EH (cell line): Measurements from ENCODE around the gene GOLGA6L7.
"Not testable (repeated sequence)": the region's sequence is repeated elsewhere in the genome, so short reads cannot be mapped to it uniquely, and the experiment has no call there.

ENCODE experiments used
- DNase-seq: peaks from one replicate; pipeline ENCODE4 v3.0.0-alpha.2; 2015; ENCODE audit warnings: low read depth

GOLGA6L7 gene

GRCh38 chr15:28884151-28884940 lies 35.9 kb upstream of the GOLGA6L7 start:
- no peak for DNase-seq

- peak; percentile 16 for DNase-seq
Observed at GRCh38 chr15:28881600-28881999, 33.2 kb upstream of the GOLGA6L7 start.

- peak; percentile 59 for DNase-seq
Observed at GRCh38 chr15:28881170-28881569, 32.7 kb upstream of the GOLGA6L7 start.

- no peak for DNase-seq
Observed at GRCh38 chr15:28880680-28881079, 32.2 kb upstream of the GOLGA6L7 start.

- no peak for DNase-seq
Observed at GRCh38 chr15:28879551-28879950, 31.1 kb upstream of the GOLGA6L7 start.

- DNase-seq: no peak
Observed at GRCh38 chr15:28878209-28878608, 29.8 kb upstream of the GOLGA6L7 start.

- DNase-seq: no peak
Observed at GRCh38 chr15:28876845-28877185, 28.4 kb upstream of the GOLGA6L7 start.

- DNase-seq: no peak
Observed at GRCh38 chr15:28876131-28876844, 27.8 kb upstream of the GOLGA6L7 start.

- no peak for DNase-seq
Observed at GRCh38 chr15:28875461-28876000, 27.1 kb upstream of the GOLGA6L7 start.

GRCh38 chr15:28873585-28874190 lies 25.2 kb upstream of the GOLGA6L7 start:
- peak; percentile 27 for DNase-seq

GRCh38 chr15:28873006-28873405 lies 24.6 kb upstream of the GOLGA6L7 start:
- DNase-seq: no peak

GRCh38 chr15:28871168-28871567 lies 22.7 kb upstream of the GOLGA6L7 start:
- DNase-seq: no peak

- DNase-seq: no peak
Observed at GRCh38 chr15:28868744-28869345, 20.4 kb upstream of the GOLGA6L7 start.

GRCh38 chr15:28861589-28862293 lies 13.3 kb upstream of the GOLGA6L7 start:
- DNase-seq: not testable (repeated sequence)

GRCh38 chr15:28861031-28861534 lies 12.6 kb upstream of the GOLGA6L7 start:
- peak; percentile 11 for DNase-seq

- not testable (repeated sequence) for DNase-seq
Observed at GRCh38 chr15:28854578-28854977, 6.1 kb upstream of the GOLGA6L7 start.

GRCh38 chr15:28853654-28854053 lies 5.2 kb upstream of the GOLGA6L7 start:
- not testable (repeated sequence) for DNase-seq

GRCh38 chr15:28849766-28850165 lies 1.3 kb upstream of the GOLGA6L7 start:
- not testable (repeated sequence) for DNase-seq

GRCh38 chr15:28849271-28849670 lies 827 bp upstream of the GOLGA6L7 start:
- DNase-seq: not testable (repeated sequence)

GRCh38 chr15:28847959-28848358 lies 485 bp downstream of the GOLGA6L7 start:
- DNase-seq: not testable (repeated sequence)

GRCh38 chr15:28847247-28847646 lies 1.2 kb downstream of the GOLGA6L7 start:
- DNase-seq: not testable (repeated sequence)
